Measurements from ENCODE around the gene UPK1A.
"Not testable (repeated sequence)": the region's sequence is repeated elsewhere in the genome, so short reads cannot be mapped to it uniquely, and the experiment has no call there.

The UPK1A gene

GRCh38 chr19:35644987-35645679 is 21.2 kb upstream of the UPK1A start:
- peak; percentile 9 for DNase-seq

GRCh38 chr19:35645680-35646511 is 20.4 kb upstream of the UPK1A start:
- DNase-seq, result no peak

GRCh38 chr19:35648017-35648961 is 18.0 kb upstream of the UPK1A start, which contains the start of gene COX6B1:
TSS of gene COX6B1 (plus strand) at chr19:35648323. CDS start at chr19:35651244, 2,921 bp downstream.
- peak; percentile 93 for DNase-seq

GRCh38 chr19:35650581-35650980 is 15.7 kb upstream of the UPK1A start:
- DNase-seq, result no peak

- not testable (repeated sequence) for DNase-seq
Observed at GRCh38 chr19:35654828-35655227, 11.5 kb upstream of the UPK1A start.

- no peak for DNase-seq
Observed at GRCh38 chr19:35655600-35655999, 10.7 kb upstream of the UPK1A start.

GRCh38 chr19:35656700-35657099 is 9.6 kb upstream of the UPK1A start:
- DNase-seq, result no peak

GRCh38 chr19:35657904-35658700 is 8.2 kb upstream of the UPK1A start:
- no peak for DNase-seq

GRCh38 chr19:35661995-35662340 is 4.3 kb upstream of the UPK1A start:
- DNase-seq, result no peak

GRCh38 chr19:35663981-35664380 is 2.3 kb upstream of the UPK1A start:
- DNase-seq, result no peak

- no peak for DNase-seq
Observed at GRCh38 chr19:35665157-35665556, 1.2 kb upstream of the UPK1A start.

- DNase-seq, result no peak
Observed at GRCh38 chr19:35665604-35666003, 713 bp upstream of the UPK1A start.

- no peak for DNase-seq
Observed at GRCh38 chr19:35669566-35669965, 3.2 kb downstream of the UPK1A start.

- DNase-seq, result no peak
Observed at GRCh38 chr19:35669974-35670373, 3.7 kb downstream of the UPK1A start.

GRCh38 chr19:35670686-35671085 is 4.4 kb downstream of the UPK1A start:
- DNase-seq, result no peak

- DNase-seq, result no peak
Observed at GRCh38 chr19:35671818-35672217, 5.5 kb downstream of the UPK1A start.

- DNase-seq, result no peak
Observed at GRCh38 chr19:35673121-35673804, 6.9 kb downstream of the UPK1A start.

- no peak for DNase-seq
Observed at GRCh38 chr19:35675589-35676140, 9.3 kb downstream of the UPK1A start.

GRCh38 chr19:35689836-35690235 is 23.5 kb downstream of the UPK1A start:
- no peak for DNase-seq

- not testable (repeated sequence) for DNase-seq
Observed at GRCh38 chr19:35691106-35691505, 24.8 kb downstream of the UPK1A start.

GRCh38 chr19:35692010-35692409 is 25.7 kb downstream of the UPK1A start:
- no peak for DNase-seq
